CD4-positive, CD25-positive, alpha-beta regulatory T cell (primary cell): ENCODE measurements around the gene COL4A6. TPM values are rescaled to one million over a fixed set of nuclear protein-coding genes. Genes with fewer than 3 reads are reported as not detected.
"Not testable (repeated sequence)": the region's sequence is repeated elsewhere in the genome, so short reads cannot be mapped to it uniquely, and the experiment has no call there.

Source experiments
- ATAC-seq, 2 donors: fragments of 150-1000 bp; cut with Tn5 transposase; one replicate each; pipeline ENCODE4 v1.10.0; 2021; ENCODE audit warnings: low read depth in 2 of 2, moderate number of reproducible peaks in 2 of 2, moderate library complexity in 1 of 2
- DNase-seq, 3 donors: peaks; one replicate each; pipeline versions ENCODE4 v3.0.0 to v3.0.0-alpha.2; 2012 to 2022; ENCODE audit warnings: mixed read lengths in 1 of 3
- H3K27ac ChIP-seq: one replicate; pipeline ENCODE4 v1.7.0; 2013; ENCODE audit warnings: mild to moderate bottlenecking, low read length; ENCODE audit not compliant: insufficient read depth, poor library complexity, severe bottlenecking
- H3K27me3 ChIP-seq: one replicate; pipeline ENCODE4 v1.7.0; 2013; ENCODE audit warnings: low read length; ENCODE audit not compliant: control insufficient read depth, insufficient read depth
- H3K36me3 ChIP-seq: one replicate; pipeline ENCODE4 v1.7.0; 2013; ENCODE audit warnings: mild to moderate bottlenecking, low read length, moderate library complexity; ENCODE audit not compliant: control insufficient read depth, insufficient read depth
- H3K4me1 ChIP-seq: 2 replicates; pipeline ENCODE4 v1.7.0; 2013; ENCODE audit warnings: mild to moderate bottlenecking, low read length; ENCODE audit not compliant: insufficient read depth, control insufficient read depth, poor library complexity, severe bottlenecking
- H3K4me3 ChIP-seq: one replicate; pipeline ENCODE4 v1.7.0; 2013; ENCODE audit warnings: low read depth, mild to moderate bottlenecking, low read length, moderate library complexity
- H3K9me3 ChIP-seq, 2 experiments: 1 replicate in 1 of 2; 2 replicates in 1 of 2; pipeline ENCODE4 v1.7.0; 2013; ENCODE audit warnings: low read length in 2 of 2, mild to moderate bottlenecking in 1 of 2, moderate library complexity in 1 of 2; ENCODE audit not compliant: control insufficient read depth in 2 of 2
- H3K27ac Mint-ChIP-seq, 3 donors: one replicate each; pipeline ENCODE4 v1.8.0; 2020 to 2022; ENCODE audit warnings: mild to moderate bottlenecking in 3 of 3, mixed read lengths in 3 of 3, moderate library complexity in 2 of 3
- H3K27me3 Mint-ChIP-seq: one replicate; pipeline ENCODE4 v1.8.0; 2022; ENCODE audit warnings: mild to moderate bottlenecking, mixed read lengths
- H3K36me3 Mint-ChIP-seq: one replicate; pipeline ENCODE4 v1.8.0; 2020; ENCODE audit warnings: mixed read lengths
- H3K4me1 Mint-ChIP-seq, 4 donors: one replicate each; pipeline ENCODE4 v1.8.0; 2020 to 2022; ENCODE audit warnings: mixed read lengths in 4 of 4, mild to moderate bottlenecking in 1 of 4
- H3K4me3 Mint-ChIP-seq, 4 donors: one replicate each; pipeline ENCODE4 v1.8.0; 2020 to 2022; ENCODE audit warnings: mild to moderate bottlenecking in 4 of 4, mixed read lengths in 4 of 4, moderate library complexity in 3 of 4
- H3K9me3 Mint-ChIP-seq, 7 donors: one replicate each; pipeline ENCODE4 v1.8.0; 2020 to 2022; ENCODE audit warnings: mixed read lengths in 7 of 7, mild to moderate bottlenecking in 3 of 7, moderate library complexity in 2 of 7
- polyA plus RNA-seq, 4 donors: library from polyadenylated mRNA; unstranded; fragments of 300-500 nt; fragmentation: Illumina TruSeq; gene quantifications; one replicate each; pipeline ENCODE4 v1.2.3, GENCODE V29; 2021
- total RNA-seq: library from RNA; stranded (reverse); gene quantifications from one replicate; pipeline ENCODE4 v1.2.3, GENCODE V29; 2022

The COL4A6 gene
- total and polyA plus RNA-seq, 5 donors from 2014 or later, result not detected

DNA sequence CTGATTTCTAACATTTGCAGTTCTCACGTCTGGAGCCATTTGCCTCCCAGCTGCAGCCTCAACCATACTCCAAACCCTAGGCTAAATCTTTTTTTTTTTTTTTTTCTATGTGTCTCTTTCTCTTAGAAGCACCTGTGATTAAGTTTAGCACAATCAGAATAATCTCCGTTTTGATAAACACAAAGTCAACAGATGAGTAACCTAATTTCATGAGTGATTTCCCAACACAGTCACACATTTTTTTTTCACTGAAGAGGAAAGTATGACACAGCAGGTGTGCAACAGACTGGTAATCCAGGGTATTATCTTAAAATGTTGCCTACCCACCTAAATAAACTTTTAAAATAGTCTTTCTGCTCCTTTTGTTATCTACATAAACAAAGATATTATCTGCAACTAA, 62.6 kb downstream of the COL4A6 start:
- not testable (repeated sequence) for H3K27me3 Mint-ChIP-seq, H3K9me3 ChIP-seq, H3K36me3 Mint-ChIP-seq, H3K27me3 ChIP-seq, H3K27ac ChIP-seq, H3K27ac Mint-ChIP-seq, H3K4me3 Mint-ChIP-seq, H3K4me1 ChIP-seq, ATAC-seq, H3K36me3 ChIP-seq, H3K4me3 ChIP-seq, H3K9me3 Mint-ChIP-seq, DNase-seq, H3K4me1 Mint-ChIP-seq

DNA sequence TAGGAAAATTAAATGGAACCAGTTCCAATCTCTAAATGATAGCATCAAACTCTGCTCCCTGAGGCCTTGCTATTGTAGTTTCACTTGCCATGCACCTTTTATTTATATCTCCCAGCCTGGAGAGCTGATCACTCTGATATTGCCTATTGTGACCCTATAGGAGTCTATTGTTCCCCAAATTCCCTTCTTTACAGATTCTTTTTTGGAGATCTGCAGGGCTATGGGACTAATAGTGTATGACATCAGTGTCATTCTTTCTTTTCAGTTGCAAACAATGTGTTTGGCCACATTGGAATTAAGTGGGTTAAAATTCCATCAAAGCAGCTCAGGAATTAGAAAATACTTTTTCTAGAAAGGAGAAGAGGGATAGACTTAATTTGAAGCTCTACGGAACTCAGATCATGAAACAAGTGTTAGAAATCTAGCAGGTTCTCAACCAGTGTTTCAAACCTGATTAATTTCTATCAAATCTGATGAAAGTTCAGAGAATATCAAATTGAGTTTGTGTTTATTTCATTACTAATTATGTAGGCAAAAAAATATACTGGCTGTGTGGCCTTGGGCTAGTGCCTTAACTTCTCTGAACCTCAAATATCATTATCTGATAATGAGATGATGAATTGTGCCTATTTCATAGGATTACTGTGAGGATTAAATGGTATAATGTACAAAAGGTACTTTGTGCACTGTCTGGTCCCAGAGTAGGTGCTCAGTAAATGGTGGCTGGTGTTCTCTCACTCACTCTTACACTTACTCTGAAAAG, 71.4 kb downstream of the COL4A6 start:
- no peak for DNase-seq
- H3K27me3 Mint-ChIP-seq, result no peaks in the 10 kb centered on the region
- H3K4me3 Mint-ChIP-seq, result no peak overlapping the region

DNA sequence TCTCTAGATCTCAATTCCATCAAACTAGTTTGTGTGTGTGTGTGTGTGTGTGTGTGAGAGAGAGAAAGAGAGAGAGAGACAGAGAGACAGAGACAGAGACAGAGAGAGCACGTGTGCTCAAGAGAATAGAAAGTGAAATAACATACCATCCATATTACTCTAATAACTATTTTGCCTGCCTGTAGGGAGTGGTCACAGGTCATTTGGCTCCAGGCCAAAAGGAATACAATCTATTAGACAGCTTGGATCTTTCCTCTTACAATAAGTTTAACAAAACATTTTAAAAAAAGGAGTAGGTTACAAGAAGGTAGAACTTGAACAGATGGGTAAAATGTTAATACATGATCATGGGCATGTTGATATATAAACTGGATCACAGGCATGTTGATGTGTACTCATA, 76.2 kb downstream of the COL4A6 start:
- H3K4me3 Mint-ChIP-seq, result no peak overlapping the region
- Histone ChIP-seq H3K9me3 (no peaks in the 10 kb centered on the region), H3K27me3 (no peaks in the 10 kb centered on the region), H3K27ac (no peak overlapping the region), H3K4me1 (no peaks in the 10 kb centered on the region), H3K4me3 (no peak overlapping the region), H3K36me3 (no peaks in the 10 kb centered on the region)
- no peaks in the 10 kb centered on the region for H3K36me3 Mint-ChIP-seq
- DNase-seq (no peak), ATAC-seq (no peak)
- peaks cover 0 to 4% (median 0%) of the 10 kb centered on the region in 7 donors for H3K9me3 Mint-ChIP-seq
- H3K27ac Mint-ChIP-seq, result no peak overlapping the region
- no peaks in the 10 kb centered on the region for H3K27me3 Mint-ChIP-seq
- H3K4me1 Mint-ChIP-seq, result no peaks in the 10 kb centered on the region

More for the DNA sequence above, 71.4 kb downstream of the COL4A6 start:
- Histone ChIP-seq H3K9me3 (no peaks in the 10 kb centered on the region), H3K4me1 (no peaks in the 10 kb centered on the region), H3K27ac (no peak overlapping the region), H3K27me3 (no peaks in the 10 kb centered on the region), H3K4me3 (no peak overlapping the region), H3K36me3 (no peaks in the 10 kb centered on the region)
- Mint-ChIP-seq H3K9me3 (peaks cover 0 to 2% (median 0%) of the 10 kb centered on the region in 7 donors), H3K27ac (no peak overlapping the region), H3K4me1 (no peaks in the 10 kb centered on the region), H3K36me3 (no peaks in the 10 kb centered on the region)
- no peak for ATAC-seq

DNA sequence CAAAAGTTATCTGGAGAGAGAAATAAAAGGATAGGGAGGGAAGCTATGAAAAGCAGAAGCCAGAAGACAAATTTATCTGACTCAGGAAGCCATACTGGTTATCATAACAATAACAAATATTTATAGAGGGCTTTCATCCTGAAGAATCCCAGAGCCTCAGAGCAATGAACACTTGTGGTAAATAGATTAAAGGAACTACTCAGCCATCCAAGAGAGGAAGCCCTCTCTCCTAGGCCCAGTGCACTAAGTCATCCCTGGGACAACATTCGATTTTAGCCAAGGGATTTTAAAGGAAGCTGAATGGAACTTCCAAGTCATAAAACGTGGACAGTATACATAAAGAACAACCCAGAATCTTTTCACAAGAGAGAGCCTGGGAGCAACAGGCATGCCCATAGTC, 76.9 kb downstream of the COL4A6 start:
- no peaks in the 10 kb centered on the region for H3K9me3 ChIP-seq
- ATAC-seq (no peak), DNase-seq (no peak)
- no peak overlapping the region for H3K4me3 Mint-ChIP-seq
- H3K27ac Mint-ChIP-seq, result no peak overlapping the region
- H3K36me3 Mint-ChIP-seq, result no peaks in the 10 kb centered on the region
- H3K9me3 Mint-ChIP-seq, result peaks cover 0 to 4% (median 0%) of the 10 kb centered on the region in 7 donors
- no peaks in the 10 kb centered on the region for H3K27me3 ChIP-seq
- H3K4me1 ChIP-seq, result no peaks in the 10 kb centered on the region
- no peaks in the 10 kb centered on the region for H3K4me1 Mint-ChIP-seq
- H3K4me3 ChIP-seq, result no peak overlapping the region
- H3K27ac ChIP-seq, result no peak overlapping the region
- no peaks in the 10 kb centered on the region for H3K27me3 Mint-ChIP-seq
- H3K36me3 ChIP-seq, result no peaks in the 10 kb centered on the region

DNA sequence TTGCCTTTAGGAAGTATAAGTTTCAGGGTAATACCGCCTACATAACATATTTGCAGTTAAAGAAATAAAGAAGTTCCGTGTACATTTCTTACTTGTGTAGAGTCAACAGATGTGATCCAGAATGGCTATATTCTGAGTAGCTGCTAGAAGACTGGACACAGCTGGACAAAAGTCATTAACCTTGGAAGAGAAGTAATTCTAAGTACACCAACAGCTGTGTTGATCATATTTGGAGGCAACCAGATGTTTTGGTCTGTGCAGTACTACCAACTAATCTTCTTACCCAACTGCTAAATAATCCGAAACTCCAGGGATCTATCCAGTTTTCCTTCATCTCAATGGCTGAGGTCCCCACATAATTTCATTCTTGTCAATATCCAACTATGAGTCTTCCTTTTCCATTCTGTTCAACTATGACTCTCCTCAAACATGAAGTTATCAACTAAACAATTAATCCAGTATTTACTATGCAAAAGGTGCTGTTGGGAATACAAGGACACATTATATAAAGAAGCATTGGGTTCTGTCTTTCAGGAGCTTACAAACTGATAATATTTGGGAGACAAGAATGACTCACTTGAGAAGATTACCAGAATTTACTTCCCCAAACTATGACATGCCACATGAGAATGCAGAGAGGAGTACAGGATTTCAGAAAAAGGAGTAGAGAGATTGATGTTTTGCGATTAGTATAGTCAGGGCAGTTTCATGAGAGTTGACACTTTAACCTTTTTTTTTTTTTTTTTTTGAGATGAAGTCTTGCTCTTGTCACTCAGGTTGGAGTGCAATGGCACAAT, 78.2 kb downstream of the COL4A6 start:
- H3K27me3 Mint-ChIP-seq, result no peaks in the 10 kb centered on the region
- H3K4me1 ChIP-seq, result no peaks in the 10 kb centered on the region
- no peaks in the 10 kb centered on the region for H3K4me1 Mint-ChIP-seq
- peaks cover 0 to 4% (median 0%) of the 10 kb centered on the region in 7 donors for H3K9me3 Mint-ChIP-seq
- no peak overlapping the region for H3K27ac Mint-ChIP-seq
- no peaks in the 10 kb centered on the region for H3K36me3 ChIP-seq
- H3K9me3 ChIP-seq, result no peaks in the 10 kb centered on the region
- no peaks in the 10 kb centered on the region for H3K27me3 ChIP-seq
- H3K4me3 ChIP-seq, result no peak overlapping the region
- no peak for ATAC-seq
- no peak overlapping the region for H3K27ac ChIP-seq
- no peak for DNase-seq
- H3K36me3 Mint-ChIP-seq, result no peaks in the 10 kb centered on the region
- H3K4me3 Mint-ChIP-seq, result no peak overlapping the region

DNA sequence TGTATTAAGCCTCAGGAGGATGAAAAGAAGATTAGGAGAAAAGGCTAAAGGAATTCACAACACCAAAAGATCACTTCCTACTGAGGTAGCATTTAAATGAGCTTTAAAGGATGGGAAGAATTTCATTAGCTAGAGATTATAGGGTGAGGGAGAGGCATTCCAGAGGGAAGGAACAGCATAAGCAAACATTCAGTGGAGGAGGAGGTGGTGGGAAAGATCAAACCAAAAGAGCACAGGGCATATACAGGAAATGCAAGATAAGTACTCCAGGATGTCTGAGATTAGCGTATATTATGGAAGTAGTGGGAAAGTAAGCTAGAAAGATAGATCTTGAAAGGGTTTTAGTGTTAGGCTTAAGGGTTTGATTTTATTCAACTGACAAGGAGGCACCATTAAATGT, 84.8 kb downstream of the COL4A6 start:
- H3K4me3 ChIP-seq, result no peak overlapping the region
- Mint-ChIP-seq H3K27ac (no peak overlapping the region), H3K4me3 (no peak overlapping the region), H3K9me3 (no peaks in the 10 kb centered on the region), H3K36me3 (no peaks in the 10 kb centered on the region), H3K27me3 (no peaks in the 10 kb centered on the region), H3K4me1 (no peaks in the 10 kb centered on the region)
- no peak overlapping the region for H3K27ac ChIP-seq
- H3K27me3 ChIP-seq, result no peaks in the 10 kb centered on the region
- H3K4me1 ChIP-seq, result no peaks in the 10 kb centered on the region
- DNase-seq, result no peak
- no peak for ATAC-seq
- H3K36me3 ChIP-seq, result no peaks in the 10 kb centered on the region
- no peaks in the 10 kb centered on the region for H3K9me3 ChIP-seq

DNA sequence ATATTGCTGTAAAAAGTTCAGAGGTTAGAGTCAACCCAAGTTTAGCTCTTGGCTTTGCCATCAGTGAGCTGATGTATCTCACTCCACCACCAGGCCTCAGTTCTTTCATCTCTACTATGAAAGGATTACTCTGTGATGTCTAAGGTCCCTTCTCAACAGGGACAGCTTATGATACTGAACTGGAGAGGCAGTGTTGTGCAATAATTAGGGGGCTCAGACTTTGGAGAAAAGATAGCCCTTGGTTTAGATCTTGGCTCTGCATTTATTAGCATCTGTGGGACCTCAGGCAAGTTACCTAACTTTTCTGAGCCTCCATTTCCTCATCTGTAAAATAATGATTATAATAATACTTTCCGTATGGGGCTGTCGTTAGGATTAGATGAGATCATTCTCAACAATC, 89.0 kb downstream of the COL4A6 start:
- Histone ChIP-seq H3K36me3 (no peaks in the 10 kb centered on the region), H3K27ac (no peak overlapping the region), H3K9me3 (no peaks in the 10 kb centered on the region), H3K4me1 (no peaks in the 10 kb centered on the region), H3K27me3 (no peaks in the 10 kb centered on the region), H3K4me3 (no peak overlapping the region)
- Mint-ChIP-seq H3K4me3 (no peak overlapping the region), H3K9me3 (no peaks in the 10 kb centered on the region), H3K27me3 (no peaks in the 10 kb centered on the region), H3K4me1 (no peaks in the 10 kb centered on the region), H3K27ac (no peak overlapping the region), H3K36me3 (no peaks in the 10 kb centered on the region)
- DNase-seq (no peak), ATAC-seq (no peak)

DNA sequence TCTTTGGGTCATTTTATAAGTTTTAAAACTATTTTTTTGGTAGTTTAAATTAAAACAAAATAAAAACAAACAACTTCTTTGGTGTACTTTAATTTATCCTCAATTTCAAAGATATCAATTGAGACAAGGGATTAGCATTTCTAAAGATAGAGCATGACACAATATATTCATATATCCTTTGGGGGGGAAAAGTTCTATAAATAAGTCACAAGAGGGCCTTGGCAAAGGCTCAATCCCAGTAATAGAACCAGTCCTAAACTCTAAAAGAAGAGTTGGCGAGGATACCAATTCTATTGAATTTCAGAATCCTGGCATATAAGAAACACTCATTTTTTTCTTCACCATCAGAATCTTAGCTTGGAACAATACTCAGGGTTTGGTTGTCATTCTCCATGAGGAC, 89.7 kb downstream of the COL4A6 start:
- Mint-ChIP-seq H3K36me3 (no peaks in the 10 kb centered on the region), H3K4me3 (no peak overlapping the region), H3K27ac (no peak overlapping the region), H3K4me1 (no peaks in the 10 kb centered on the region), H3K9me3 (no peaks in the 10 kb centered on the region), H3K27me3 (no peaks in the 10 kb centered on the region)
- H3K9me3 ChIP-seq, result no peaks in the 10 kb centered on the region
- no peak overlapping the region for H3K4me3 ChIP-seq
- H3K4me1 ChIP-seq, result no peaks in the 10 kb centered on the region
- H3K27ac ChIP-seq, result no peak overlapping the region
- DNase-seq (no peak), ATAC-seq (no peak)
- H3K36me3 ChIP-seq, result no peaks in the 10 kb centered on the region
- H3K27me3 ChIP-seq, result no peaks in the 10 kb centered on the region
